ENCODE data around the gene CGB5. TPM values are rescaled to one million over a fixed set of nuclear protein-coding genes. Genes with fewer than 3 reads are reported as not detected.
"Not testable (repeated sequence)": the region's sequence is repeated elsewhere in the genome, so short reads cannot be mapped to it uniquely, and the experiment has no call there.

CGB5 gene
- total RNA-seq, 2 experiments from 2014 or later, result not detected

DNA sequence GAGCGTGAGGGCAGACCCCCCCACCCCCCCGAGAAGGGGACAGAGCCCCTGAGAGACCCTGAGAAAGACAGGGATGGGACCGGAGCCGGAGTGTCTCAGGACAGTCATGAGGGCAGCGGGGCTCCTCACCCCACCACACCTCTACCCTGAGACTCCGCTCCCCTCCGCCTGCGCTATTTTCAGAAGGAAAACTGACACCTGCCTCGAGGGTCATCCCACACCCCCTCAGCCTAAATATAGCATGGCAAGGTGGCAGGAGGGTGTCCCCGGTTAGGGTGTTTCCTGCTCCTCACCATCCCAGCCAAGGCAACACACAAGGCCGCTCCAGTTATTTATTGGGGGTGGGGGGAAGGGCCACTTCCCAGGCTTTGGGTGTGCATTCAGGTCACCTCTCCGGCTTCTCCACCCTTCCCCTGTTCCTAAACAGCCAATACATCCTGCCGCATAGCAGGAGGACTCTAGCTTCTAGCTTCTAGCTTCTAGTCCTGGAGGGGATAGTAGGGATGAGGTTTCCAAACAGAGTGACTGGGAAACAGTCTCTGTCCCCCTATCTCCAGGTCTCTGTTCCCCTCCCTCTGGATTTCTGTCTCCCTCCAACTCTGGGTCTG is 22.4 kb downstream of the CGB5 start:
- no peaks in the 10 kb centered on the region for H3K36me3 Mint-ChIP-seq (ENCODE audit: low read depth)
- intact Hi-C loops (cut with micrococcal nuclease), result no loop called here
- DNase-seq, result no peak
- CTCF ChIA-PET, result no interaction called here
- no peak overlapping the region for H3K4me3 Mint-ChIP-seq
- peaks cover 54% of the 10 kb centered on the region for H3K27me3 Mint-ChIP-seq (ENCODE audit: low read depth)
- no peak overlapping the region for H3K27ac Mint-ChIP-seq
- peaks cover 2% of the 10 kb centered on the region for H3K4me1 Mint-ChIP-seq (ENCODE audit: low read depth)
- H3K9me3 Mint-ChIP-seq, result no peaks in the 10 kb centered on the region

DNA sequence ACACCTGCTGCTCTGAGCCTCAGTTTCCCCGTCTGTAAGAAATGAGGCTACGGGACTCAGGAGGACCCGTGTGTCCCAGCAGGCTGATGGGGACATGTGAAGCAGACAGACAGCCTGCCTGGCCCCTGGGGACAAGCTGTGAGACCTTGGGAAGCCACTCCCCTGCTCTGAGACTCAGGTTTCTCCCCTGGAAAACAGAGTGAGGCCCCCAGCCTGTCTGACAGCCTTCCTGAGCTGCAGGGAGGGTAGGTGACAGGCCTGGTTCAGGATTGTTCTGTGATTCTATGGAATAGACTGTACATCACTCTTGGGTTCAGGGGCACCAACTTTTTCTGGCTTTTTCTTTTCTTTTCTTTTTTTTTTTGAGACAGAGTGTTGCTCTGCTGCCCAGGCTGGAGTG is 23.9 kb downstream of the CGB5 start:
- Mint-ChIP-seq H3K27ac (no peak overlapping the region), H3K4me3 (no peak overlapping the region), H3K36me3 (ENCODE audit: low read depth) (no peaks in the 10 kb centered on the region), H3K27me3 (ENCODE audit: low read depth) (peaks cover 57% of the 10 kb centered on the region), H3K9me3 (no peaks in the 10 kb centered on the region), H3K4me1 (ENCODE audit: low read depth) (peaks cover 2% of the 10 kb centered on the region)
- no peak for DNase-seq
- CTCF ChIA-PET, result no interaction called here
- intact Hi-C loops (cut with micrococcal nuclease), result no loop called here

- intact Hi-C loops (cut with micrococcal nuclease), result no loop called here
- DNase-seq, result no peak
- peaks cover 11% of the 10 kb centered on the region for H3K4me1 Mint-ChIP-seq (ENCODE audit: low read depth)
- no peak overlapping the region for H3K4me3 Mint-ChIP-seq
- no peaks in the 10 kb centered on the region for H3K9me3 Mint-ChIP-seq
- peaks cover 63% of the 10 kb centered on the region for H3K27me3 Mint-ChIP-seq (ENCODE audit: low read depth)
- no peak overlapping the region for H3K27ac Mint-ChIP-seq
- CTCF ChIA-PET, result interaction anchor here (2.1 kb wide), 1 partner anchor 69 kb away, joined by 6 read pairs; no protein-coding TSS in a partner anchor
- peaks cover 1% of the 10 kb centered on the region for H3K36me3 Mint-ChIP-seq (ENCODE audit: low read depth)
Observed at GRCh38 chr19:49069026-49069425, 25.4 kb downstream of the CGB5 start.

DNA sequence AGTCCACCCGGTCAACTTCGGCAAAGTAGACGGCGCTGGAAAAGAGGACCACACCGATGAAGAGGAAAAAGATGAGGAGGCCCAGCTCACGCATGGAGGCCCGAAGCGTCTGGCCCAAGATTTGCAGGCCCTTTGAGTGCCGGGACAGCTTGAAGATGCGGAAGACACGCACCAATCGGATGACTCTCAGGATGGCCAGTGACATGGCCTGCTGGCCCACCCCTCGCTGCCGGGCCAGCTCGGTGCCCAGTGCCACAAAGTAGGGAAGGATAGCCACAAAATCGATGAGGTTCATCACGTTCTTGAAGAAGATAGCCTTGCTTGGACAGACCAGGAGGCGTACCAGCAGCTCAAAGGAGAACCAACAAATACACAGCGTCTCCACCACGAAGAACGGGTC is 26.8 kb downstream of the CGB5 start:
- no peaks in the 10 kb centered on the region for H3K9me3 Mint-ChIP-seq
- intact Hi-C loops (cut with micrococcal nuclease), result loop anchor here (10.0 kb wide), 1 partner anchor 154 kb away; no protein-coding TSS in a partner anchor
- no peak overlapping the region for H3K27ac Mint-ChIP-seq
- no peak overlapping the region for H3K4me3 Mint-ChIP-seq
- CTCF ChIA-PET, result interaction anchor here (1.0 to 2.1 kb wide), 3 partner anchors 28 to 76 kb away, joined by 3 to 6 read pairs (median 3); no protein-coding TSS in a partner anchor
- peaks cover 1% of the 10 kb centered on the region for H3K36me3 Mint-ChIP-seq (ENCODE audit: low read depth)
- no peak for DNase-seq
- H3K4me1 Mint-ChIP-seq (ENCODE audit: low read depth), result peaks cover 9% of the 10 kb centered on the region
- peaks cover 61% of the 10 kb centered on the region for H3K27me3 Mint-ChIP-seq (ENCODE audit: low read depth)

- Mint-ChIP-seq H3K4me3 (no peak overlapping the region), H3K9me3 (no peaks in the 10 kb centered on the region), H3K4me1 (ENCODE audit: low read depth) (peaks cover 9% of the 10 kb centered on the region), H3K36me3 (ENCODE audit: low read depth) (peaks cover 1% of the 10 kb centered on the region), H3K27me3 (ENCODE audit: low read depth) (peaks cover 50% of the 10 kb centered on the region), H3K27ac (no peak overlapping the region)
- peak; percentile 23 for DNase-seq
- intact Hi-C loops (cut with micrococcal nuclease), result loop anchor here (10.0 kb wide), 1 partner anchor 153 kb away; no protein-coding TSS in a partner anchor
- CTCF ChIA-PET, result no interaction called here
Observed at GRCh38 chr19:49071860-49072547, 28.4 kb downstream of the CGB5 start.

GRCh38 chr19:49073514-49074378 is 30.1 kb downstream of the CGB5 start:
- intact Hi-C loops (cut with micrococcal nuclease), result loop anchor here (2.0 to 10.0 kb wide), 2 partner anchors 71 to 151 kb away; no protein-coding TSS in a partner anchor
- CTCF ChIA-PET, result interaction anchor here (0.6 to 1.6 kb wide), 3 partner anchors 16 to 223 kb away, joined by 3 to 5 read pairs (median 4); partner anchors contain the start of gene CGB7
- H3K27me3 Mint-ChIP-seq (ENCODE audit: low read depth), result peaks cover 43% of the 10 kb centered on the region
- H3K4me1 Mint-ChIP-seq (ENCODE audit: low read depth), result peaks cover 9% of the 10 kb centered on the region
- H3K27ac Mint-ChIP-seq, result no peak overlapping the region
- peaks cover 1% of the 10 kb centered on the region for H3K36me3 Mint-ChIP-seq (ENCODE audit: low read depth)
- no peaks in the 10 kb centered on the region for H3K9me3 Mint-ChIP-seq
- peak; percentile 26 for DNase-seq
- H3K4me3 Mint-ChIP-seq, result no peak overlapping the region

GRCh38 chr19:49074869-49075268 is 31.2 kb downstream of the CGB5 start:
- not testable (repeated sequence) for H3K27ac Mint-ChIP-seq; H3K4me1 Mint-ChIP-seq (ENCODE audit: low read depth); H3K4me3 Mint-ChIP-seq; H3K36me3 Mint-ChIP-seq (ENCODE audit: low read depth); H3K9me3 Mint-ChIP-seq
- CTCF ChIA-PET, result interaction anchor here (0.6 to 1.6 kb wide), 5 partner anchors 17 to 222 kb away, joined by 3 to 5 read pairs (median 4); partner anchors contain the start of gene CGB7
- peaks cover 36% of the 10 kb centered on the region for H3K27me3 Mint-ChIP-seq (ENCODE audit: low read depth)
- DNase-seq, result peak; percentile 48
- intact Hi-C loops (cut with micrococcal nuclease), result loop anchor here (1.0 to 10.0 kb wide), 3 partner anchors 70 to 150 kb away; no protein-coding TSS in a partner anchor

- no peak overlapping the region for H3K27ac Mint-ChIP-seq
- H3K27me3 Mint-ChIP-seq (ENCODE audit: low read depth), result peaks cover 4% of the 10 kb centered on the region
- no peaks in the 10 kb centered on the region for H3K9me3 Mint-ChIP-seq
- DNase-seq, result no peak
- H3K4me3 Mint-ChIP-seq, result no peak overlapping the region
- peaks cover 5% of the 10 kb centered on the region for H3K4me1 Mint-ChIP-seq (ENCODE audit: low read depth)
- peaks cover 2% of the 10 kb centered on the region for H3K36me3 Mint-ChIP-seq (ENCODE audit: low read depth)
- intact Hi-C loops (cut with micrococcal nuclease), result no loop called here
- CTCF ChIA-PET, result interaction anchor here (0.7 kb wide), 1 partner anchor 17 kb away, joined by 3 read pairs; no protein-coding TSS in a partner anchor
Observed at GRCh38 chr19:49080392-49080791, 36.7 kb downstream of the CGB5 start.

DNA sequence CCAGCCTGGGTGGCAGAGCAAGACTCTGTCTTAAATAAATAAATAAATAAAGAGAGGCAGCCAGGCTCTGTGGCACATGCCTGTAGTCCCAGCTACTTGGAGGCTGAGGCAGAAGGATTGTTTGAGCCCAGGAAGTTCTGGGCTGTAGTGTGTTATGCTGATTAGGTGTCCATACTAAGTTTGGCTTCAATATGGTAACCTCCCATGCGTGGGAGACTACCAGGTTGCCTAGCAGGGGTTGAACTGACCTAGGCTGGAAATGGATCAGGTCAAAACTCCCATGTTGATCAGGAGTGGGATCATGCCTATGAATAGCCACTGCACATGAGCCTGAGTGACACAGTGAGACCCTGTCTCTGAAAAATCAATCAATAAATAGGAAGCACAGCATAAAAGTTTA is 37.6 kb downstream of the CGB5 start:
- no peak overlapping the region for H3K4me3 Mint-ChIP-seq

GRCh38 chr19:49084206-49085019 is 40.8 kb downstream of the CGB5 start:
- intact Hi-C loops (cut with micrococcal nuclease), result loop anchor here (1.0 to 5.0 kb wide), 6 partner anchors 30 to 369 kb away; partner anchors contain the start of genes ALDH16A1, C19orf73, LIN7B and NUCB1
- Mint-ChIP-seq H3K4me1 (ENCODE audit: low read depth) (peaks cover 30% of the 10 kb centered on the region), H3K27ac (peak overlapping the region; percentile 93), H3K36me3 (ENCODE audit: low read depth) (peaks cover 26% of the 10 kb centered on the region), H3K27me3 (ENCODE audit: low read depth) (no peaks in the 10 kb centered on the region), H3K4me3 (peak overlapping the region; percentile 96), H3K9me3 (no peaks in the 10 kb centered on the region)
- CTCF ChIA-PET, result no interaction called here
- no peak for DNase-seq

More for the DNA sequence above, 37.6 kb downstream of the CGB5 start:
- CTCF ChIA-PET, result interaction anchor here (0.7 to 1.2 kb wide), 2 partner anchors 16 to 33 kb away, joined by 3 read pairs; partner anchors contain the start of gene LIN7B
- Mint-ChIP-seq H3K4me1 (ENCODE audit: low read depth) (peaks cover 9% of the 10 kb centered on the region), H3K27ac (no peak overlapping the region), H3K9me3 (no peaks in the 10 kb centered on the region), H3K27me3 (ENCODE audit: low read depth) (no peaks in the 10 kb centered on the region), H3K36me3 (ENCODE audit: low read depth) (peaks cover 8% of the 10 kb centered on the region)
- intact Hi-C loops (cut with micrococcal nuclease), result no loop called here
- DNase-seq, result no peak

All from activated naive CD4-positive, alpha-beta T cell treated with anti-CD3 and anti-CD28 coated beads for 36 hours (primary cell).